ENCODE measurements around the gene NKX2-3.

DNA sequence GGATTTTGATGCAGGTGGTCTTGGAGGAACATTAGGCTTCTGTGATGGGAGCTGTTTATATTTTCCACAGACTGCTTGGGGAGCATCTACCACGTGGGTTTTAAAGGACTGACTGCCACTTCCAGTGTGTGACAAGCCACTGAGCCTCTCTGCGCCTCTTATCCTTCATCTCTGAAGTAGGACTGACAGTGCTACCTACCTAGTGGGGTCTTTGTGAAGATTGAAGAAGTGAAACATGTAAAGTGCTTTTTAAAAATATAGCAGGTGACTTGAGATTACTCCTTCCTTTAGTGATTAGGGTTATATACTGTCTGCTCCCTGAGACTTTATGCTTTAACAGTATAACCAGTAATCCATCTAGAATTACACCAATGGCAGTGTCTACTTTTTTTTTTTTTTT is 29.9 kb downstream of the NKX2-3 start:
- TF ChIP-seq, protein P1, sequence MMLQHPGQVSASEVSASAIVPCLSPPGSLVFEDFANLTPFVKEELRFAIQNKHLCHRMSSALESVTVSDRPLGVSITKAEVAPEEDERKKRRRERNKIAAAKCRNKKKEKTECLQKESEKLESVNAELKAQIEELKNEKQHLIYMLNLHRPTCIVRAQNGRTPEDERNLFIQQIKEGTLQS (IDR thresholded peaks at IDR 0.05; ENCODE audit: insufficient read depth, low read depth, low read length) = no peak
- TF ChIP-seq SRF (IDR thresholded peaks at IDR 0.05; ENCODE audit: low read depth, low read length) (no peak), HDAC2 (IDR thresholded peaks at IDR 0.05; ENCODE audit: borderline replicate concordance in 1 of 2, low read depth in 2 of 2, low read length in 2 of 2) (no peak), EZH2 (IDR thresholded peaks at IDR 0.05; ENCODE audit: low read depth, low read length, severe bottlenecking) (no peak), POLR2AphosphoS5 (IDR thresholded peaks at IDR 0.05; ENCODE audit: low read depth, low read length) (no peak), POLR2A (IDR thresholded peaks at IDR 0.05; ENCODE audit: control extremely low read depth in 1 of 2, low read depth in 2 of 2, low read length in 2 of 2) (no peak)
- TF ChIP-seq, protein P2, sequence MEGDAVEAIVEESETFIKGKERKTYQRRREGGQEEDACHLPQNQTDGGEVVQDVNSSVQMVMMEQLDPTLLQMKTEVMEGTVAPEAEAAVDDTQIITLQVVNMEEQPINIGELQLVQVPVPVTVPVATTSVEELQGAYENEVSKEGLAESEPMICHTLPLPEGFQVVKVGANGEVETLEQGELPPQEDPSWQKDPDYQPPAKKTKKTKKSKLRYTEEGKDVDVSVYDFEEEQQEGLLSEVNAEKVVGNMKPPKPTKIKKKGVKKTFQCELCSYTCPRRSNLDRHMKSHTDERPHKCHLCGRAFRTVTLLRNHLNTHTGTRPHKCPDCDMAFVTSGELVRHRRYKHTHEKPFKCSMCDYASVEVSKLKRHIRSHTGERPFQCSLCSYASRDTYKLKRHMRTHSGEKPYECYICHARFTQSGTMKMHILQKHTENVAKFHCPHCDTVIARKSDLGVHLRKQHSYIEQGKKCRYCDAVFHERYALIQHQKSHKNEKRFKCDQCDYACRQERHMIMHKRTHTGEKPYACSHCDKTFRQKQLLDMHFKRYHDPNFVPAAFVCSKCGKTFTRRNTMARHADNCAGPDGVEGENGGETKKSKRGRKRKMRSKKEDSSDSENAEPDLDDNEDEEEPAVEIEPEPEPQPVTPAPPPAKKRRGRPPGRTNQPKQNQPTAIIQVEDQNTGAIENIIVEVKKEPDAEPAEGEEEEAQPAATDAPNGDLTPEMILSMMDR (IDR thresholded peaks at IDR 0.05; ENCODE audit: control extremely low read depth in 1 of 3, insufficient read depth in 1 of 3, low read depth in 1 of 3, low read length in 3 of 3) = no peak
- TF ChIP-seq, protein P3, sequence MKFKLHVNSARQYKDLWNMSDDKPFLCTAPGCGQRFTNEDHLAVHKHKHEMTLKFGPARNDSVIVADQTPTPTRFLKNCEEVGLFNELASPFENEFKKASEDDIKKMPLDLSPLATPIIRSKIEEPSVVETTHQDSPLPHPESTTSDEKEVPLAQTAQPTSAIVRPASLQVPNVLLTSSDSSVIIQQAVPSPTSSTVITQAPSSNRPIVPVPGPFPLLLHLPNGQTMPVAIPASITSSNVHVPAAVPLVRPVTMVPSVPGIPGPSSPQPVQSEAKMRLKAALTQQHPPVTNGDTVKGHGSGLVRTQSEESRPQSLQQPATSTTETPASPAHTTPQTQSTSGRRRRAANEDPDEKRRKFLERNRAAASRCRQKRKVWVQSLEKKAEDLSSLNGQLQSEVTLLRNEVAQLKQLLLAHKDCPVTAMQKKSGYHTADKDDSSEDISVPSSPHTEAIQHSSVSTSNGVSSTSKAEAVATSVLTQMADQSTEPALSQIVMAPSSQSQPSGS (IDR thresholded peaks at IDR 0.05; ENCODE audit: low read length) = no peak
- TF ChIP-seq, protein P4, sequence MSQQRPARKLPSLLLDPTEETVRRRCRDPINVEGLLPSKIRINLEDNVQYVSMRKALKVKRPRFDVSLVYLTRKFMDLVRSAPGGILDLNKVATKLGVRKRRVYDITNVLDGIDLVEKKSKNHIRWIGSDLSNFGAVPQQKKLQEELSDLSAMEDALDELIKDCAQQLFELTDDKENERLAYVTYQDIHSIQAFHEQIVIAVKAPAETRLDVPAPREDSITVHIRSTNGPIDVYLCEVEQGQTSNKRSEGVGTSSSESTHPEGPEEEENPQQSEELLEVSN (IDR thresholded peaks at IDR 0.05) = no peak
- TF ChIP-seq, protein P5, sequence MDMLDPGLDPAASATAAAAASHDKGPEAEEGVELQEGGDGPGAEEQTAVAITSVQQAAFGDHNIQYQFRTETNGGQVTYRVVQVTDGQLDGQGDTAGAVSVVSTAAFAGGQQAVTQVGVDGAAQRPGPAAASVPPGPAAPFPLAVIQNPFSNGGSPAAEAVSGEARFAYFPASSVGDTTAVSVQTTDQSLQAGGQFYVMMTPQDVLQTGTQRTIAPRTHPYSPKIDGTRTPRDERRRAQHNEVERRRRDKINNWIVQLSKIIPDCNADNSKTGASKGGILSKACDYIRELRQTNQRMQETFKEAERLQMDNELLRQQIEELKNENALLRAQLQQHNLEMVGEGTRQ (IDR thresholded peaks at IDR 0.05; ENCODE audit: low read length) = no peak
- TF ChIP-seq, protein P6, sequence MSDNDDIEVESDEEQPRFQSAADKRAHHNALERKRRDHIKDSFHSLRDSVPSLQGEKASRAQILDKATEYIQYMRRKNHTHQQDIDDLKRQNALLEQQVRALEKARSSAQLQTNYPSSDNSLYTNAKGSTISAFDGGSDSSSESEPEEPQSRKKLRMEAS (IDR thresholded peaks at IDR 0.05) = no peak
